Stimulated activated CD8-positive, alpha-beta memory T cell treated with anti-CD3 and anti-CD28 coated beads, Interleukin-4, amount 100 ng/mL, for 4 hours (primary cell): Measurements from ENCODE around the gene MARVELD1.
A peak's percentile ranks its signal among the peaks of the same experiment; 100 is the strongest.
"Not testable (repeated sequence)": the region's sequence is repeated elsewhere in the genome, so short reads cannot be mapped to it uniquely, and the experiment has no call there.

Experiments
- DNase-seq, 2 donors: peaks; one replicate each; pipeline ENCODE4 v3.0.0-alpha.2; 2020; ENCODE audit warnings: low read depth in 2 of 2, low spot score in 1 of 2

The MARVELD1 gene

DNA sequence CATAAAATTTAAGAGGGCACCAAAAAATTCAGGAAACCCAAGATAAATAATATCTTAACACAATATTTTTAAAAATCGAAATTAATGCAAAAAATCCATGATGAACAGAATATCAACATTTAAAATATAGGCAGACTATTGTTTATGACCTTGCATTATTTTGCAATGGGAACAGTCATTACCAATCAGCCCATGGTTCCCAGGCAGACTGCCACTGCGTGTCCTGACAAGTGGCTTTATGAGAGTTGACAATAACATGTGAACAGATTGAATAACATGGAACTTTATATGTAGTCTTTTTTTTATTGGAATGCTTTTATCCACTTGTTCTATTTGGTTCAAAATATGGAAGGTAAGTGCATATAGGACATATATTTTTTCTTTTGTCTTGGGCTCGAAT is 23.4 kb upstream of the MARVELD1 start:
- DNase-seq, result no peak

DNA sequence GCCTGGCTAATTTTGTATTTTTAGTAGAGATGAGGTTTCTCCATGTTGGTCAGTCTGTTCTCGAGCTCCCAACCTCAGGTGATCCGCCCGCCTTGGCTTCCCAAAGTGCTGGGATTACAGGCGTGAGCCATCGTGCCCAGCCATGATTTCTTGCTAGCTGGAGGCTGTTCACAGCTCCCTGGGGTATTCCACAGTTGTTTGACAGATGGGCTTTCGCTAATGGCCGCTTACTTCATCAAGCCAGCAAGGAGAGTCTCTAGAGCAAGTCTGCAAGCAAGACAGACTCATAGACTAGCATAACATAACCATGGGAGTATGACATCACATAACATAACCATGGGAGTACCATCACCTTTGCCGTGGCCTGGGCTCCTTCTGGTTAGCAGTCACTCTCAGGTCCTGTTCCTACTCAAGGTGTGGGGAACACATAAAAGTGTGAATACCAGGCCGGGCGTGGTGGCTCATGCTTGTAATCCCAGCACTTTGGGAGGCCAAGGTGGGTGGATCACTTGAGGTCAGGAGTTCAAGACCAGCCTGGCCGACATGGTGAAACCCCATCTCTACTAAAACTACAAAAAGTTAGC is 15.4 kb upstream of the MARVELD1 start:
- not testable (repeated sequence) for DNase-seq

DNA sequence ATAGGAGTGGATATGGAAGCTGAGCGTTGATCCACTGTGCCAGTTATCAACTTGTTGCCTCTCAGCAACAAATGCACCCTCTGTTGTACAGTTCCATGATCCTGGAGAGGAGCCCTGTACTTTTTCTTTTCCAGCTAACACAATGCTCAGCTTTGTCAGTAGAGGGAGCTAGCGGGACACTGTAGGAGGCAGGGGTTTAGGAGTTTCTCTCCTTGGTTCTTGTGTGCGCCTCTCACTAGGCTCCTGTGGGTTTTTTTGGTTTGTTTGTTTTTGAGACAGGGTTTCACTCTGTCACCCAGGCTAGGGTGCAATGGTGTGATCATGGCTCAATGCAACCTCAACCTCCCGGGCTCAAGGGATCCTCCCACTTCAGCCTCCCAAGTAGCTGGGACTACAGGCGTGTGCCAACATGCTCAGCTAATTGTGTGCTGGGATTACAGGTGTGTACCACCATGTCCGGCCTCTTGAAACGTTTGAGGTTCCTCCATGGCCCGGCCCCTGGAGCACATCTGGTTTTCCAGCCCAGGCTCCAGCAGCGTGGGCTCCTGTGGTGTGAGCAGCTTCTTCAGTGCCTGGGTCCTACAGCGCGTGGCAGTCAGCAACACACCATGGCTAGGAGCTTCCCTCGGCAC is 12.0 kb upstream of the MARVELD1 start:
- DNase-seq, result no peak

DNA sequence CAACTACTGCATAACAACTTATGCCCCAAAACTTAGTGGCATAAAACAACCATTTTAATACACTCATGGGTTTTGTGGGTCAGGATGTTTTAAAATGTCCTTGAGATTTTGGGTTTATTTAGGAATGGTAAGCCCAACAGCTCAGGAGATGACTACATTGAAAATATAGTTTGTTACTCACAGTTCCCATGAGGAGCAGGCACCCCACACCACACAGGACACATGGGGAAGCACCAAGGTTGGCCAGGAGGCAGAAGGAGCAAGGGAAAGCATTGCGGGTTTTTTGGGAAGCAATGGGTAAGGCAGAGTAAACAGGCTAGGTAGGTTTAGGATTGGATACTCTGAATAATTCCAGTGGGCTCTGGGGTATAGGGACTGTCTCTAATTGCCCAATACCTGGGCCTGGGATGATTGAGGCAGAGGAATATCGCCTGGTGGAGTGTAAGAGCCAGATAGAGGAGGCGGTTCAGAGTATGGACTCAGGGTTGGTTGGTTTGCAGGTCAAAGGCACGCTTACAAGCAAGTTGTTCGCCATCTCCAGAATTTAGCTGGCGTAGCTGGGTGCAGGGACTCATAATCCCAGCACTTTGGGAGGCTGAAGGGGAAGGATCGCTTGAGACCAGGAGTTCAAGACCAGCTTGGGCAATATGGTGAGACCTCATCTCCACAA is 10.0 kb upstream of the MARVELD1 start:
- no peak for DNase-seq

DNA sequence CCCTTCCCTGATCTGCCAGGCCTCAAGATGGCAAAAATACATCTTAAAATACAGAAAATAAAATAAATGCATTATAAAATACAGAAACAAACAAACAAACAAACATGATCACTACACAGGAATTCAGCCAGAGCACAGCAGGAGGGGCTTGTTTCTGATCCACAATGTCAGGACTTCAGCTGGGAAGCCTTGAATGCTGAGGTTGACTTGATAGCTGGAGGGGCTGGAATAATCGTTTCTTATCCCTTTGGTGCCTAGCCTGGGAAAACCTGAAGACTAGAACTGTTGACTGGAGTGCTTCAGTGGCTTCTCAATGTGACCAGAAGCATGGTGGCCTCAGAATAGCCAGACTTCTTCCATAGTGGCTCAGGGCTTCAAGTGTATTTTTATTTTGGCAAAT is 9.2 kb upstream of the MARVELD1 start:
- no peak for DNase-seq

DNA sequence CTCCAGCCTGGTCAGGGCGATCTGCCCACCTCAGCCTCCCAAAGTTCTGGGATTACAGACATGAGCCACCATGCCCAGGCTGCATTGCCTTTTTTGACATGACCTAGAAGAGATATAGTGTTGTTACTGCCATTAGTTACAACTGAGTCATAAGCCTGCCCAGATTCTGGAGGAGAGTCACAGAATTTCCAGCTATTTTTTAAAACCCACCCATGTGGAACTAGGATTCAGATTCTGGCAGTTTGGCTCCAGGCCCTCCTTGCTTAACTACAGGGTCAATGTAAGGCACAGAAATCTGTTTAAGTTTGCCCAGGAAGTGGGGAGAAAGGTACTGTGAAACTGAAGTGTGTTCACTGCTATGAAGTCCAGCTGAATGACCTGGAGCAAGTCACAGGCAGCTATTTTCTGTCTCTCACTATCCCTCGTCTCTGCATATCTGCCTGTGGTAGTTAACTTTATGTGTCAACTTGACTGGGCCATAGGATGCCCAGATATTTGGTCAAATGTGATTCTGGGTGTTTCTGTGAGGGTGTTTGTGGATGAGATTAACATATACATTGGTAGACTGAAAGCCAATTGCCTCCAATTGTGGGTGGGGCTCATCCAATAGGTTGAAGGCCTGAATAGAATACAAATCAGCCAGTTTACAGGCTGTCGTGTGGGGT is 8.4 kb upstream of the MARVELD1 start:
- DNase-seq, result no peak

DNA sequence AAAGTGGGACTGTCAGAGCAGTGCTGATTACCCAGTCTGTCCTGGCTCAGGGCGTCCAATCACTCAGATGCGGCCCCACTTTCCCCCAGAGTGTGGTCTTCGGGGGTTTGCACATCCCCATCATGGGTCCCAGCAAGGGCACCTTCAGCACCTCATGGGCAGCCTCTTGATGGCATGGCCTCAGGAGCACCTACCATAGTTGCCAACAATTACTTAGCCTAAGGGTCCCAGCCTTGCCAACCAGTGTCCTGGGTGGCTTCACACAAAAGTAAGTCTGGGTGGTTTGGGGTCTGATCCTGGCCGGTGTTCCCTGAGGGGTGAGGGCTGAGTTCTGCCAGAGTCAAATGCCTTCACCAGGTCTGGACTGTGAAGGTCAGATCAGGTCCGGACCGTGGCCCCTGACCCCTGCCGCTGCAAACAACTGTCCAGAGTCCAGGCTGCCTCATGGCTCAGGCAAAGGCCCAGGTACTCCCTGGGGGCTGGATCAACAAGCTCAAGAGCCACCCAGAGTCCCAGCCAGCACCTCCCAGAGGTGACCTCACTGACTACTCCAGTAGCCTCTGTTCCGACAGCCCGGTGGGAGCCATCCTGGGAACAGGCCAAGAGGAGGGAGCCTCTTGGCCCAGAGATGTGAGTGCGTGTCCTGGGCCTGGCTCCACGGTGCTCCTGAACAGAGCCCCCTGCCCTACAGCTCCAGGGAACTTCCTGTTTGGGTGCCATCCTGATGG is 6.2 kb upstream of the MARVELD1 start:
- no peak for DNase-seq

DNA sequence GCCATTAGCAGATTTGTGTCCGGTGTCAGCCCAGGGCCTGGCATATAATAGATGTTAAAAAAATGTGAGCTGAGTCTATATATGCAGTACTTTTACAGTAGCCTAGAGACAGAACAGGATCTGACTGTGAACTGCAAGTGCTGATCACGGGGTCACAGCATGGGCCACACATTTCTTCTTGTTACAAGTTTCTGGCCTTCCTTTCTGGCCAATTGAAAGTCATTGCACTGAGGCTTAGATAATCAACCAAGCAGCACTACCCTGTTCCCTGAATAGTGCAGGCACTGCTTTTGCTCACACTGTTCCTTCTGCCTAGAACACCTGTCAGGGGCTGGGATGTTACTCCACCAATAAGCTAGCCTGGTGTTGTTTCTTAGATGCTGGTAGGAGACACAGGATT is 5.4 kb upstream of the MARVELD1 start:
- DNase-seq, result no peak

DNA sequence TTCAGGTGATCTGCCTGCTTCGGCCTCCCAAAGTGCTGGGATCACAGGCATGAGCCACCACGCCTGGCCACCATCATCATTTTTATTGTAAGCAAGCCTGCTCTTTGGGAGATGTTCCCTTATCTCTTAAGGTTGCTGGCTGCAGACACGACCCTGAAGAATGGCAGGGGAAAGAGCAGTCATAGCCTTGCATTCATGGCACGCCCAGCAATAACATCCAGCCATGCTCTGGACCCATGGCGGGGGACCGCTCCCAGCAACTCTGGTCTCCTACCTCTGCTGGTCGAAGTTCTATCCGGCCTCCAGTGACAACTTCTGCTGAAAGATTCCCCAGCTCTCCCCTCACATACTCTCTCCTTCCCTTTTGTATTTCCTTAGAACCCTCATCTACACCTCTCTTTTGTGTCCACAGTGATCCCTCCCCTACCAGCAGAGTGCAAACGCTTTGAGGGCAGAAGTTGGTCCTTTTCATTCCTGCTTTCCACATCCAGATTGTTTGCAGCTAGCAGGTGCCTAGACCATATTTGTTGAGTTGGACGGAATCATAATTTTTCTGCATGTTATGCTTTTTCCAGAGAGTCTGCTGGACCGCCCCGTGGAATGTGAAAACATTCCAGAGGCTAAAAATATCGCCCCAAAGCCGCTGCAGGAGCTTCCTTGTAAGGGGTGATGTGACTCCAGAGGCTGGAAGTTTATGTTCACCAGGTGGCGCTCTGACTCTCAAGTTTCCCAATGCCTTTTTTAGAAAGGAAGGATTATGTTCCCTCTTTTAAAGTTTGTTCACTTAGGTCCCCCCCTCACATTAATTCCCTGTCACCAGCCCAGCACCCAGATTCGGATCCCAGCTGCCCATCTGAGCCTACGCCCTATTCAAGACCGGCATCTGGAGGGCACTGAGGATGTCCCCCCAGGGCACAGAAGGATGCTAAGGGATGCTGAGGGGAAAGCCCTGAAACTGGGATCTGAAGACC is 4.3 kb upstream of the MARVELD1 start:
- DNase-seq, result peak in 1 of 2 donors; percentile 11

DNA sequence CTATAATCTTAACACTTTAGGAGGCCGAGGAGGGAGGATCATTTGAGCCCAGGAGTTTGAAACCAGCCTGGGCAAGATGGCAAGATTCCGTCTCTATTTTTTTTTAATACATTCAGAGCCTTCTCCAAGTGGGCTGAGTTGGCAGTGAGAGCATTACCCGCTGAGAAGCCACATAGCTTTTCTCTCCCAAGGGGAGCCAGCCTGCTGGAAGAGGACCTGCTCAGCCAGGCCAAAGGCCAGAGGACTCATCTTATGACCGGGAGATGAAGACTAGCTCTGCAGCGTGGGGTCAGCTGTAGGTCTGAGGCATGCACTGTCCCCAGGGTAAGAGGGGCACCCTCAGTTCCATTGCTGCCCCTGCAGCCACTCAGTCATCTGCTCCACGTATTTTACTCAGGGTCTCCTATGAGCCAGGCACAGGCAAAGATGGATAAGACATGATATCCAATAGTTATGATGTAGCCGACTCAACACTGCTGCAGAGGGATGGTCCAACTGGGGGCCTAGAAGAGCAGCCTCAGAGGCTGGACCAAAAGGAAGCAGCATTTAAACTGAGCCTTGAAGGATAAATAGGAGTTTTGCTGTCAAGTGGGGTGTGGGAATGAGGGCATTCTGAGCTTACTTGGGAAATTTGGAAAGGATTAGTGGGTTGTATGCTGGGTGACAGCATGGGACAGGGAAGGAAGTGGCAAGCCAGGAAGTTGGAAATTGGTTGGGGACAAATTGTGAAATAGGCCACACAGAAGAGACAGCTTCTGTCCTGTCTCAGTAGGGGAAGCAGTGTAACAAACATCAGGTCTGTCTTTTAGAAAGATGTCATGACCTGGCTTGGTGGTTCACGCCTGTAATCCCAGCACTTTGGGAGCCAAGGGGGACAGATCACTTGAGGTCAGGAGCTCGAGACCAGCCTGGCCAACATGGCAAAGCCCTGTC is 1.6 kb upstream of the MARVELD1 start:
- no peak for DNase-seq

DNA sequence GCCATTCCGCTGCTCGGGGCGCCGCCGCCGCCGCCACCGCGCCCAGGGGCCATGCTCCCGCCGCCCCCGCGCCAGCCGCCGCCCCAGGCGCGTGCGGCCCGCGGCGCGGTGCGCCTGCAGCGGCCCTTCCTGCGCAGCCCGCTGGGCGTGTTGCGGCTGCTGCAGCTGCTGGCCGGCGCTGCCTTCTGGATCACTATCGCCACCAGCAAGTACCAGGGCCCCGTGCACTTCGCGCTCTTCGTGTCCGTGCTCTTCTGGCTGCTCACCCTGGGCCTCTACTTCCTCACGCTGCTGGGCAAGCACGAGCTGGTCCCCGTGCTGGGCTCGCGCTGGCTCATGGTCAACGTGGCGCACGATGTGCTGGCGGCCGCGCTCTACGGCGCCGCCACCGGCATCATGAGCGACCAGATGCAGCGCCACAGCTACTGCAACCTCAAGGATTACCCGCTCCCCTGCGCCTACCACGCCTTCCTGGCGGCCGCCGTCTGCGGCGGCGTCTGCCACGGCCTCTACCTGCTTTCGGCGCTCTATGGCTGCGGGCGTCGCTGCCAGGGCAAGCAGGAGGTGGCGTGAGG is 383 bp downstream of the MARVELD1 start:
- peak in 1 of 2 donors; percentile 7 for DNase-seq

DNA sequence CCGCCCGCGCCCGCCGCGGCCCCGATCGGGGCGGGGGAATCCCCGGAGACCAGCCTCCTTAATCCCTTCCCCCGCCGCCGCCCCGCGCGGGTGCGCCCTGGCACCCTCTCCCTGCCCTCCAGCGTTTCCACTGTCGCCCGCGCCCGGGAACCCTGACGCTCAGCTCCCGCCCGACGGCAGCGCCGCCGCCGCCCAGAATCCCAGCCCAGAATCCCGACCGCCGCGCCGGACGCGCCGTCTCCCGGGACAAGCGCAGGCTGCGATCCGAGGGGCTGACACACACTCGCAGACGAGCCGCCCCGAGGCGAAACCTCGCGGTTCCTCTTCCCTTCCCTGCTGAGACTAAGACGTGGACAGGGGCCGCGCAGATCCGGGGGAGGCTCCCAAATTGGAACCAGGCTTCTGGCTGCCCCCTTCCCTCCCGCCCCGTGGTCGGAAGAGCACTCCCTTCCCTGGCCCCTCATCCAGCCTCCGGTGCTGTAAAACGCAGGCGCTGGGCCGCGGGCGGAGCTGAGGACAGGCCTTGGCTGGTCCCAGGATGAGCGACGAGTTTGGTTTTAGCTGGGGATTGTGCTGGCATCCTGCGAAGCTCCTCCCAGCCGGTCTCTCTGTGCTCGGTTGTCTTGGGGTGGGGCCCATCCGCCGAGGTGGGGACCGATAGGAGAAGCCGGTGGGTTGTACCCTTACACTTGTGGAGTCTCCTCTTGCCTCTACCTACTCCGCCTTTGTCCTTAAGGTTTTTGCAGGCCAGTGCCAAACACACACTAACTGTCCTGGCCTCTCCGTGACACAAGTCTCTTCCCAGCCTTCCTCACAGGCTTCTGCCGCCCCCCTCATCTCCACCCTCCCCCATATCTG is 1.1 kb downstream of the MARVELD1 start:
- DNase-seq, result no peak

DNA sequence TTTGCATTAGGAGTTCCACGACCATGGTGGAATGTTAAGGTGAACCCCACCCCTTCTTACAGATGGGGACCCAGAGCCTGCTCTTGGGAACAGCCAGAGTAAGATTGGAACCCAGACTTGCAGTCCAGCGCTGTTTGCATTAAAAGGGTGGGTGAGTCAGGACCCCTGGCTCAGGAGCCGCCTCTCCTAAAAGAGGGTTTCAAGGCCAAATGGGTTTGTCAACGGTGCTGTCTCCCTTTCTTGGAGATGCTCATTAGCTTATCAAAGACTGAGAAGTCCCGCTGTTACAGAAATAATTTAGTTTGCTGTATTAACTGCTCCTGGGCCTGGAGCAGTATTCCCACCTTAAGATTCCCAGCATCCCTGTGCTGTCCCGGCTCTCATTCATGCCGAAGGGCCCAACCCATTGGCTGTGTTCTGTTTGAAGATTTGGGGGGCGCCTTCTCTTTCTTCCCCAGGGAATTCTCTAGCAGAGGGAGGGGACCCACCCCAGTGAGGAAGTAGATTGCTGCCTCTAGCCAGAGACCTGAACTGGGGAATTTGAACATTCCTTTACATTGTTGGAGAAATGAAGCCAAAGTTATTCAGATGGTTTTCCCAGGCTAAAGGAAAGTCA is 1.8 kb downstream of the MARVELD1 start:
- no peak for DNase-seq

DNA sequence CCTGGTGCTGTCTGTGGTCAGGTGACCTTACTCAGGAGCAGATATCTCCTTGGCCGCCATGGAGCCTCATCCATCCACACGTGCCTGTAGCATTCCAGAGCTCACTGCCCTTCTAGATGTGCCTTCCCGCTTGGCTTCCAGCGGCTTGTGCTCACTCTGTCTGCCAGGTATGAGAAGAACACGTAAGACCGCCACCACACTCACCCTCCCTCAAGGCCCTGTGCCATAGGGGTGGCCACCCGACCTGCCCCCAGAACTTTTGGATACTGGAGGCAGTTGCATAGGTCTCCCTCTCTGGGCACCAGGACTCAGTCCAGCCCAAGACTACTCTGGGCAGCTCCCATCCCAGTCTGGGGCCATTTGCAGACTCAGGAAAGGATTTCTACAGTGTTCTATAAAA is 4.1 kb downstream of the MARVELD1 start:
- DNase-seq, result no peak

DNA sequence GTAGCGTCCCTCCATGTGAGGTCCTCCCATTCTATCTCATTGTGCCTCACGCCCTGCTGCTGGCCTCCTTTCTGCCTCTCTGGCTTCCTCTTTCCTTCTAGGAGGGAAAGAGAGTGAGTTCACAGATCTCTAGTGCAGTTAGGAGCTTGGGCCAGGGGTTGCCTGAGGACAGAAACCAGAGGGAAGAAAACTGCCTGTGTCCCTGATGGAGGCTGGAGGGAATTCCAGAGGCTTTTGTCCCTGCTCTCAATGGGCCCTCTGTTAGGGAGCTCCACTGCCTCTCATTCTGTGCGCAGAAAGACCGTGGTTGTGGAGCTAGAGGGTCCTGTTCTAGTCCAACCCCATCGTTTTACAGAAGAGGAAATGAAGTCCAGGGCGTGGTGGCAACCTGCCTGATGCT is 4.6 kb downstream of the MARVELD1 start:
- no peak for DNase-seq

DNA sequence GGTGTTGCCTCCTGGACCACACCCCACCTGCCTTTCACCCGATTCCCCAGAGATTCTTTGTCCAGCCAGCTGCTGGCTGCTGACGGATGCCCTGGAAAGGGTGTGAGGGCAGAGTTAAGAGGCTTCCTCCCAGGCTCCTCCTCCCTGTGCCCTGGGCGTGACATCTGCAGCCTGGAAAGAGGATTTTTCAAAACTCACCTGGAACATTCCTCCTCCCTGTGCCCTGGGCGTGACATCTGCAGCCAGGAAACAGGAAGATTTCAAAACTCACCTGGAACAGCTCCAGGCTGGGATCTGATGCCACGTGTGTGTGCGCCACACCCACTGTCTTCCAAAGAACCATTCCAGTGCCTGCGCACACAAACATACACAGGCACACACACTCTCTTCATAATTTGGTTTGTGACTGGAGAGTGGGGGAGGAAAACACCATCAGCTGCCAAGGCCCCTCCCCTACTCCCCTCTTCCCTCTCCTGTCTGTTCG is 5.2 kb downstream of the MARVELD1 start:
- no peak for DNase-seq

DNA sequence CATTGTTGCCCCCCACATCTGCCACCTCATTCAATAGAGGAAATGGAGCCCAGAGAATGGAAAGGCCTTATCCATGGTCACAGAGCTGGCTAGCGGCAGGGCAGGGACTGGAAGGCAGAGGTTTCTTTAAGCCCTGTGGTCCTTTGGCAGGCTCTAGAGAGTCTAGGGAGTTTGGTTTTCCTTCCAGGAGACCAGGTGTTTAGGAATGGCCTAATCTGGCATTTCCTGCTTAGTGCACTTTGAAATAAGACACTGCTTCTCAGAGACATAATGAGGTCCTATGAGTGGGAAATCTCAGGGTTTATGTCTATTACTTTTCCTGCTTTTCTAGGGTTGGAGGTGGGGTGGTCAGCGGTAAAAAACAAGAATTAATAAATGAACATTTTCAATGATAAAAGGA is 6.1 kb downstream of the MARVELD1 start:
- DNase-seq, result no peak
